Measurements from ENCODE around the gene CDS2. TPM values are rescaled to one million over a fixed set of nuclear protein-coding genes. Genes with fewer than 3 reads are reported as not detected.

CDS2 gene
- polyA plus RNA-seq, 2 of the 4 experiments (the other 2 are of a cell fraction) = 44.0 to 106 TPM

DNA sequence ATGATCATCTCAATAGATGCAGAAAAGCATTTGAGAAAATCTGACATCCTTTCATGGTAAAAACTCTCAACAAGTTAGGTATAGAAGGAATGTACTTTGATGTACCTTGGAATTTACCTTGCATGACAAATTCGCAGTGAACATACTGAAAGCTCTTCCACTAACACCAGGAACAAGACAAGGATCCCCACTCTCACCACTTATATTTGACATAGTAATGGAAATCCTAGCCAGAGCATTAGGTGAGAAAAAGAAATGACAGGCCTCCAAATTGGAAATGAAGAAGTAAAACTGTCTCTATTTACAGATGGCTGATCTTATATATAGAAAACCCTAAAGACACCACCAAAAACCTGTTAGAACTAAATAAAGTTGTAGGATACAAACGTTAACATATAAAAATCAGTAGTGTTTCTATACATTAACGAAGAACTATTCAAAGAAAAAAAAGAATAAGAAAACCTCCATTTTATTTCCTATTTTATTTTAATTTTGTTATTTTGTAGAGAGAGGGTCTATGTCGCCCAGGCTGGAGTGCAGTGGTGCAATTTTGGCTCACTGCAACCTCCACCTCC, 34.0 kb upstream of the CDS2 start:
- Histone ChIP-seq H3K27ac (no peak overlapping the region), H3K4me2 (no peak overlapping the region), H3K4me3 (no peak overlapping the region), H3K4me1 (no peaks in the 10 kb centered on the region), H3K9me3 (no peaks in the 10 kb centered on the region)
- CTCF ChIA-PET = interaction anchor here (2.8 to 3.7 kb wide), 2 partner anchors 8 to 12 kb away, joined by 20 to 33 read pairs; no protein-coding TSS in a partner anchor
- peak; percentile 61 for FAIRE-seq
- 88% methylated on average over 4 of the region's 4 CpGs for WGBS (ENCODE audit: missing lambda C conversion rate)
- no peak for ATAC-seq
- no peak for DNase-seq (ENCODE audit: low read depth in 1 of 2, low spot score in 1 of 2)
- TF ChIP-seq, protein P1, sequence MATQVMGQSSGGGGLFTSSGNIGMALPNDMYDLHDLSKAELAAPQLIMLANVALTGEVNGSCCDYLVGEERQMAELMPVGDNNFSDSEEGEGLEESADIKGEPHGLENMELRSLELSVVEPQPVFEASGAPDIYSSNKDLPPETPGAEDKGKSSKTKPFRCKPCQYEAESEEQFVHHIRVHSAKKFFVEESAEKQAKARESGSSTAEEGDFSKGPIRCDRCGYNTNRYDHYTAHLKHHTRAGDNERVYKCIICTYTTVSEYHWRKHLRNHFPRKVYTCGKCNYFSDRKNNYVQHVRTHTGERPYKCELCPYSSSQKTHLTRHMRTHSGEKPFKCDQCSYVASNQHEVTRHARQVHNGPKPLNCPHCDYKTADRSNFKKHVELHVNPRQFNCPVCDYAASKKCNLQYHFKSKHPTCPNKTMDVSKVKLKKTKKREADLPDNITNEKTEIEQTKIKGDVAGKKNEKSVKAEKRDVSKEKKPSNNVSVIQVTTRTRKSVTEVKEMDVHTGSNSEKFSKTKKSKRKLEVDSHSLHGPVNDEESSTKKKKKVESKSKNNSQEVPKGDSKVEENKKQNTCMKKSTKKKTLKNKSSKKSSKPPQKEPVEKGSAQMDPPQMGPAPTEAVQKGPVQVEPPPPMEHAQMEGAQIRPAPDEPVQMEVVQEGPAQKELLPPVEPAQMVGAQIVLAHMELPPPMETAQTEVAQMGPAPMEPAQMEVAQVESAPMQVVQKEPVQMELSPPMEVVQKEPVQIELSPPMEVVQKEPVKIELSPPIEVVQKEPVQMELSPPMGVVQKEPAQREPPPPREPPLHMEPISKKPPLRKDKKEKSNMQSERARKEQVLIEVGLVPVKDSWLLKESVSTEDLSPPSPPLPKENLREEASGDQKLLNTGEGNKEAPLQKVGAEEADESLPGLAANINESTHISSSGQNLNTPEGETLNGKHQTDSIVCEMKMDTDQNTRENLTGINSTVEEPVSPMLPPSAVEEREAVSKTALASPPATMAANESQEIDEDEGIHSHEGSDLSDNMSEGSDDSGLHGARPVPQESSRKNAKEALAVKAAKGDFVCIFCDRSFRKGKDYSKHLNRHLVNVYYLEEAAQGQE (IDR thresholded peaks at IDR 0.05) = no peak
- no peak for TF ChIP-seq CEBPB (IDR thresholded peaks at IDR 0.05)
- no peak for TF ChIP-seq FOSB (CRISPR knock-in tag; IDR thresholded peaks at IDR 0.05)
- TF ChIP-seq HDAC2 (IDR thresholded peaks at IDR 0.05) = no peak
- TF ChIP-seq, protein P2, sequence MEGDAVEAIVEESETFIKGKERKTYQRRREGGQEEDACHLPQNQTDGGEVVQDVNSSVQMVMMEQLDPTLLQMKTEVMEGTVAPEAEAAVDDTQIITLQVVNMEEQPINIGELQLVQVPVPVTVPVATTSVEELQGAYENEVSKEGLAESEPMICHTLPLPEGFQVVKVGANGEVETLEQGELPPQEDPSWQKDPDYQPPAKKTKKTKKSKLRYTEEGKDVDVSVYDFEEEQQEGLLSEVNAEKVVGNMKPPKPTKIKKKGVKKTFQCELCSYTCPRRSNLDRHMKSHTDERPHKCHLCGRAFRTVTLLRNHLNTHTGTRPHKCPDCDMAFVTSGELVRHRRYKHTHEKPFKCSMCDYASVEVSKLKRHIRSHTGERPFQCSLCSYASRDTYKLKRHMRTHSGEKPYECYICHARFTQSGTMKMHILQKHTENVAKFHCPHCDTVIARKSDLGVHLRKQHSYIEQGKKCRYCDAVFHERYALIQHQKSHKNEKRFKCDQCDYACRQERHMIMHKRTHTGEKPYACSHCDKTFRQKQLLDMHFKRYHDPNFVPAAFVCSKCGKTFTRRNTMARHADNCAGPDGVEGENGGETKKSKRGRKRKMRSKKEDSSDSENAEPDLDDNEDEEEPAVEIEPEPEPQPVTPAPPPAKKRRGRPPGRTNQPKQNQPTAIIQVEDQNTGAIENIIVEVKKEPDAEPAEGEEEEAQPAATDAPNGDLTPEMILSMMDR (IDR thresholded peaks at IDR 0.05) = no peak
- no peak for TF ChIP-seq NFE2L2 (conservative IDR thresholded peaks at IDR 0.05; ENCODE audit: low read length)
- TF ChIP-seq CBX2 (IDR thresholded peaks at IDR 0.05; ENCODE audit: borderline replicate concordance, low read depth) = no peak
- TF ChIP-seq ZNF302 (CRISPR knock-in tag; IDR thresholded peaks at IDR 0.05) = no peak
- TF ChIP-seq, protein P3, sequence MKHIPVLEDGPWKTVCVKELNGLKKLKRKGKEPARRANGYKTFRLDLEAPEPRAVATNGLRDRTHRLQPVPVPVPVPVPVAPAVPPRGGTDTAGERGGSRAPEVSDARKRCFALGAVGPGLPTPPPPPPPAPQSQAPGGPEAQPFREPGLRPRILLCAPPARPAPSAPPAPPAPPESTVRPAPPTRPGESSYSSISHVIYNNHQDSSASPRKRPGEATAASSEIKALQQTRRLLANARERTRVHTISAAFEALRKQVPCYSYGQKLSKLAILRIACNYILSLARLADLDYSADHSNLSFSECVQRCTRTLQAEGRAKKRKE (CRISPR knock-in tag; IDR thresholded peaks at IDR 0.05; ENCODE audit: low read depth) = no peak
- no peak for TF ChIP-seq NPAS2 (CRISPR knock-in tag; IDR thresholded peaks at IDR 0.05; ENCODE audit: borderline replicate concordance)
- TF ChIP-seq BHLHE40 (IDR thresholded peaks at IDR 0.05; ENCODE audit: low read depth, low read length) = no peak
- no peak for TF ChIP-seq RCOR1 (IDR thresholded peaks at IDR 0.05; ENCODE audit: low read depth, low read length)
- TF ChIP-seq HOXB5 (CRISPR knock-in tag; IDR thresholded peaks at IDR 0.05) = no peak
- TF ChIP-seq CHD2 (IDR thresholded peaks at IDR 0.05; ENCODE audit: low read length, partially characterized antibody) = no peak
- TF ChIP-seq, protein P4, sequence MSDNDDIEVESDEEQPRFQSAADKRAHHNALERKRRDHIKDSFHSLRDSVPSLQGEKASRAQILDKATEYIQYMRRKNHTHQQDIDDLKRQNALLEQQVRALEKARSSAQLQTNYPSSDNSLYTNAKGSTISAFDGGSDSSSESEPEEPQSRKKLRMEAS (IDR thresholded peaks at IDR 0.05) = no peak
- POLR2A ChIA-PET = interaction anchor here (1.6 kb wide), 1 partner anchor 19 kb away, joined by 4 read pairs; no protein-coding TSS in a partner anchor

DNA sequence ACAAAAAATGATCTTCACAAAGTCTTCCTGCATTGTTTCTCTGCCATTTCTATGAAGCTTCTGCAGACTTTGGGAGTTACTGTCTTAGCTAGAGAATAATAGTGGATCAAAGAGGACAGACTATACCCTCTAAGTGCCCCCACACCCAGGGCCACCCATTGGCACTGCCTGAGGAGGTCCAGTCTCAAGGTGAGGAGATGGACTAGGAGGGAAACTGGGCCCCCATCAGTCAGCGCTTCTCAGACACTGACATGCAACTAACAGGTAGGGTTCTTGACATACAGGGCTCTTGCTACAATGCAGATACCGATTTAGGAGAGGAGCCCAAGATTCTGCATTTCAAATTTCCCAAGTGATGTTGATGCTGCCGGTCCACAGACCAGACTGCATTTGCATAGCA, 31.4 kb upstream of the CDS2 start:
- TF ChIP-seq, protein P5, sequence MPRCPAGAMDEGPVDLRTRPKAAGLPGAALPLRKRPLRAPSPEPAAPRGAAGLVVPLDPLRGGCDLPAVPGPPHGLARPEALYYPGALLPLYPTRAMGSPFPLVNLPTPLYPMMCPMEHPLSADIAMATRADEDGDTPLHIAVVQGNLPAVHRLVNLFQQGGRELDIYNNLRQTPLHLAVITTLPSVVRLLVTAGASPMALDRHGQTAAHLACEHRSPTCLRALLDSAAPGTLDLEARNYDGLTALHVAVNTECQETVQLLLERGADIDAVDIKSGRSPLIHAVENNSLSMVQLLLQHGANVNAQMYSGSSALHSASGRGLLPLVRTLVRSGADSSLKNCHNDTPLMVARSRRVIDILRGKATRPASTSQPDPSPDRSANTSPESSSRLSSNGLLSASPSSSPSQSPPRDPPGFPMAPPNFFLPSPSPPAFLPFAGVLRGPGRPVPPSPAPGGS (IDR thresholded peaks at IDR 0.05) = no peak
- TF ChIP-seq TP53 (CRISPR knock-in tag; IDR thresholded peaks at IDR 0.05) (no peak), SREBF2 (IDR thresholded peaks at IDR 0.05) (no peak), GATA3 (IDR thresholded peaks at IDR 0.05; ENCODE audit: borderline replicate concordance) (no peak), TFCP2L1 (CRISPR knock-in tag; IDR thresholded peaks at IDR 0.05) (no peak), PHF8 (IDR thresholded peaks at IDR 0.05; ENCODE audit: borderline replicate concordance, low read depth) (no peak), NFE2L2 (conservative IDR thresholded peaks at IDR 0.05; ENCODE audit: low read length) (no peak), HOXB5 (CRISPR knock-in tag; IDR thresholded peaks at IDR 0.05) (no peak)
- ChIA-PET CTCF (interaction anchor here (0.8 to 3.7 kb wide), 6 partner anchors 8 to 115 kb away, joined by 3 to 20 read pairs (median 4); no protein-coding TSS in a partner anchor), POLR2A (interaction anchor here (0.6 kb wide), 1 partner anchor 146 kb away, joined by 3 read pairs; no protein-coding TSS in a partner anchor)
- ATAC-seq (no peak; a peak in 1 of 6 replicates), FAIRE-seq (no peak), DNase-seq (ENCODE audit: low read depth in 1 of 2, low spot score in 1 of 2) (no peak)
- Histone ChIP-seq H3K27ac (no peak overlapping the region), H3K9me3 (no peaks in the 10 kb centered on the region), H3K4me2 (no peak overlapping the region), H3K4me1 (peaks cover 11% of the 10 kb centered on the region), H3K4me3 (no peak overlapping the region)
- WGBS (ENCODE audit: missing lambda C conversion rate) = 92% methylated on average over 3 of the region's 3 CpGs
